GM12865 (cell line): ENCODE measurements around the gene TNFRSF12A.
"Not testable (repeated sequence)": the region's sequence is repeated elsewhere in the genome, so short reads cannot be mapped to it uniquely, and the experiment has no call there.

Experiments used
- DNase-seq: peaks from one replicate; pipeline ENCODE4 v3.0.0; 2010; ENCODE audit warnings: low read depth
- H3K4me3 ChIP-seq: 2 replicates; pipeline ENCODE4 v1.5.1; 2011; ENCODE audit warnings: mild to moderate bottlenecking, low read depth, low read length, control low read depth
- CTCF ChIP-seq: IDR thresholded peaks from 2 replicates; pipeline ENCODE4 v1.5.1; 2011; ENCODE audit warnings: low read length, control low read depth, low read depth, inconsistent platforms; ENCODE audit not compliant: insufficient read depth; ENCODE audit errors: missing control alignments

Gene TNFRSF12A

GRCh38 chr16:3049921-3050481, 29.8 kb downstream of the TNFRSF12A start:
- DNase-seq: no peak
- TF ChIP-seq CTCF: no peak
- H3K4me3 ChIP-seq: no peak overlapping the region

- no peak for DNase-seq
- no peak for TF ChIP-seq CTCF
- H3K4me3 ChIP-seq: no peak overlapping the region
These were observed 30.3 kb downstream of the TNFRSF12A start for GRCh38 chr16:3050487-3050886.

- no peak for TF ChIP-seq CTCF
- H3K4me3 ChIP-seq: no peak overlapping the region
- no peak for DNase-seq
These were observed 30.8 kb downstream of the TNFRSF12A start for GRCh38 chr16:3051009-3051408.

- DNase-seq: no peak
- H3K4me3 ChIP-seq: no peak overlapping the region
- no peak for TF ChIP-seq CTCF
These were observed 31.3 kb downstream of the TNFRSF12A start for GRCh38 chr16:3051494-3051893.

- H3K4me3 ChIP-seq, DNase-seq: not testable (repeated sequence)
These were observed 32.6 kb downstream of the TNFRSF12A start for GRCh38 chr16:3052571-3053329.

GRCh38 chr16:3053330-3053710, 33.2 kb downstream of the TNFRSF12A start:
- DNase-seq, H3K4me3 ChIP-seq: not testable (repeated sequence)

GRCh38 chr16:3054965-3055733, 35.0 kb downstream of the TNFRSF12A start:
- peak; percentile 41 for DNase-seq
- H3K4me3 ChIP-seq: no peak overlapping the region

GRCh38 chr16:3055734-3056115, 35.6 kb downstream of the TNFRSF12A start:
- not testable (repeated sequence) for H3K4me3 ChIP-seq, DNase-seq

More at GRCh38 chr16:3054965-3055733, 35.0 kb downstream of the TNFRSF12A start:
- no peak for TF ChIP-seq CTCF
